Chondrocyte (in vitro differentiated cells): ENCODE data around the gene SUN1. TPM values are rescaled to one million over a fixed set of nuclear protein-coding genes. Genes with fewer than 3 reads are reported as not detected.

Experiments
- DNase-seq: peaks from one replicate; pipeline ENCODE4 v3.0.0; 2021; ENCODE audit warnings: mixed read lengths, low spot score
- H3K27ac Mint-ChIP-seq: one replicate; pipeline ENCODE4 v1.8.0; 2021; ENCODE audit warnings: mild to moderate bottlenecking, moderate library complexity, mixed read lengths; ENCODE audit not compliant: unreplicated experiment
- H3K27me3 Mint-ChIP-seq: 2 replicates; pipeline ENCODE4 v1.8.0; 2021; ENCODE audit warnings: low read depth, mixed read lengths
- H3K36me3 Mint-ChIP-seq: 2 replicates; pipeline ENCODE4 v1.8.0; 2021; ENCODE audit warnings: low read depth, mixed read lengths
- H3K4me1 Mint-ChIP-seq: 2 replicates; pipeline ENCODE4 v1.8.0; 2021; ENCODE audit warnings: low read depth, mild to moderate bottlenecking, mixed read lengths
- H3K4me3 Mint-ChIP-seq: one replicate; pipeline ENCODE4 v1.8.0; 2021; ENCODE audit warnings: mild to moderate bottlenecking, moderate library complexity, mixed read lengths; ENCODE audit not compliant: unreplicated experiment
- H3K9me3 Mint-ChIP-seq: 2 replicates; pipeline ENCODE4 v1.8.0; 2021; ENCODE audit warnings: low read depth, mixed read lengths
- total RNA-seq: library from RNA; stranded (reverse); gene quantifications from 3 replicates; pipeline ENCODE4 v1.2.1, GENCODE V29; 2021
- TF ChIP-seq, protein P1 (sequence below): fragments of 200-600 bp; sonication (generic); IDR thresholded peaks from 2 replicates; pipeline ENCODE4 v1.5.0; 2021; ENCODE audit warnings: antibody characterized with exemption, mild to moderate bottlenecking, moderate library complexity

SUN1 gene
- total RNA-seq, 1 donor from 2014 or later = 134 TPM

DNA sequence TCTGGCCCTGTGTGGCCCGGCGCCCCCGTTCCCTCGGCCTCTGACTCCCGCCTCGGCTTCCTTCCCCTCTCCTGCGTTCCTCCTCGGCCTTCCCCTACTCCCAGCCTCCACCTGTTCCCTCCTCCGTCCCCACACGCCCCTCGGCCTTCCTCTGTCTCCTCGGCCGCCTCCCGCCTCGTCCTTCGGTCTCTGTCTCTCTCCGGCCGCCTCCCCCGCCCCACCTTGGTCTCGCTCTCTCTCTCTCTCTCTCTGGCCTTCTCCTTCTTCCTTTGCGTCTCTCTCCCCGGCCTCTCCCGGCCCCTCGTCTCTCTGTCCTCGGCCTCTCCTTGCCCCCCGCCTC is 44.7 kb downstream of the SUN1 start:
- no peaks in the 10 kb centered on the region for H3K27me3 Mint-ChIP-seq
- DNase-seq = peak; percentile 88
- H3K4me1 Mint-ChIP-seq = peaks cover 20% of the 10 kb centered on the region
- H3K9me3 Mint-ChIP-seq = no peaks in the 10 kb centered on the region
- peak overlapping the region; percentile 91 for H3K4me3 Mint-ChIP-seq
- H3K27ac Mint-ChIP-seq = peak overlapping the region; percentile 88
- TF ChIP-seq, protein P1, sequence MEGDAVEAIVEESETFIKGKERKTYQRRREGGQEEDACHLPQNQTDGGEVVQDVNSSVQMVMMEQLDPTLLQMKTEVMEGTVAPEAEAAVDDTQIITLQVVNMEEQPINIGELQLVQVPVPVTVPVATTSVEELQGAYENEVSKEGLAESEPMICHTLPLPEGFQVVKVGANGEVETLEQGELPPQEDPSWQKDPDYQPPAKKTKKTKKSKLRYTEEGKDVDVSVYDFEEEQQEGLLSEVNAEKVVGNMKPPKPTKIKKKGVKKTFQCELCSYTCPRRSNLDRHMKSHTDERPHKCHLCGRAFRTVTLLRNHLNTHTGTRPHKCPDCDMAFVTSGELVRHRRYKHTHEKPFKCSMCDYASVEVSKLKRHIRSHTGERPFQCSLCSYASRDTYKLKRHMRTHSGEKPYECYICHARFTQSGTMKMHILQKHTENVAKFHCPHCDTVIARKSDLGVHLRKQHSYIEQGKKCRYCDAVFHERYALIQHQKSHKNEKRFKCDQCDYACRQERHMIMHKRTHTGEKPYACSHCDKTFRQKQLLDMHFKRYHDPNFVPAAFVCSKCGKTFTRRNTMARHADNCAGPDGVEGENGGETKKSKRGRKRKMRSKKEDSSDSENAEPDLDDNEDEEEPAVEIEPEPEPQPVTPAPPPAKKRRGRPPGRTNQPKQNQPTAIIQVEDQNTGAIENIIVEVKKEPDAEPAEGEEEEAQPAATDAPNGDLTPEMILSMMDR = no peak
- H3K36me3 Mint-ChIP-seq = peaks cover 9% of the 10 kb centered on the region

DNA sequence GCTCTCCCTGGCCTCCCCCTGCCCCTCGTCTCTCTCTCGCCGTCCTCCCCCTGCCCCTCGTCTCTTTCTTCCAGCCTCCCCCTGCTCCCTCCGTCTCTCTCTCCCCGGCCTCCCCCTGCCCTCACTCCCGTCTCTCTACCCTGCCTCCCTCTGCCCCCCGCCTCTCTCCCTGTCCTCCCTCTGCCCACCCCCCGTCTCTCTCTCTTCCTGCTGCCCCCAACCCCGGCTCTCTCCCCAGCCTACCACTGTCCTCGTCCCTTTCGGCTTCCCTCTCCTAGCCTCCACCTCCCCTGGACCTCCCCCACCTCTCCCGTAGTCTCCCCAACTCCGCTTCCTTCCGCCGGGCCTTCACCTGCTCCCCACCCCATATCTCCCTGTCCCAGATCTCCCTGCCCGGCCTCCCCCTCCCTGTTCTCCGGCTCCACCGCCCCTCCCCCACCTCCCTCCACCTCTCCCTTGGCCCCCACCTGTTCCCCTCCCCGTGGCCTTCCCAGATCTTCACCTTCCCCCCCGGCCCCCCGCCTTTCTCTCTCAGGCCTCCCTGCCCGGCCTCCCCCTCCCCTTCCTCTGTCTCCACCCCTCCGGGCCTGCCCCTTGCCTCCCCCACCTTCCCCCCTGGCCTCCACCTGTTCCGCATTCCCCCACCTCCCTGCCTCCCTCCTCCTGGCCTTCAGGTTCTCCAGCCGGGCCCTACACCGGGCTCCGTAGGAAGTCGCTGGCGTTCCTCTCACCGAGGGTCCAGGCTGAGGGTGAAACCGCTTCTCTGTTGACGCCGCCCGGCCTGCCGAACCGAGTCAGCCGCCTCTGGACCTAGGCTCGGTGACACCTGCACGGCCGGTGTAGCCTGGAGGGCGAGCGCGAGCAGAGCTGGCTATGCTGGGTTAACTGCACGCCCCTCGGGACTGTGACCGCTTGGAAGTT is 45.3 kb downstream of the SUN1 start:
- TF ChIP-seq, protein P1 = no peak
- H3K4me1 Mint-ChIP-seq = peaks cover 20% of the 10 kb centered on the region
- DNase-seq = peak; percentile 89
- H3K36me3 Mint-ChIP-seq = peaks cover 6% of the 10 kb centered on the region
- H3K4me3 Mint-ChIP-seq = peak overlapping the region; percentile 91
- H3K27me3 Mint-ChIP-seq = no peaks in the 10 kb centered on the region
- peak overlapping the region; percentile 88 for H3K27ac Mint-ChIP-seq
- H3K9me3 Mint-ChIP-seq = no peaks in the 10 kb centered on the region

DNA sequence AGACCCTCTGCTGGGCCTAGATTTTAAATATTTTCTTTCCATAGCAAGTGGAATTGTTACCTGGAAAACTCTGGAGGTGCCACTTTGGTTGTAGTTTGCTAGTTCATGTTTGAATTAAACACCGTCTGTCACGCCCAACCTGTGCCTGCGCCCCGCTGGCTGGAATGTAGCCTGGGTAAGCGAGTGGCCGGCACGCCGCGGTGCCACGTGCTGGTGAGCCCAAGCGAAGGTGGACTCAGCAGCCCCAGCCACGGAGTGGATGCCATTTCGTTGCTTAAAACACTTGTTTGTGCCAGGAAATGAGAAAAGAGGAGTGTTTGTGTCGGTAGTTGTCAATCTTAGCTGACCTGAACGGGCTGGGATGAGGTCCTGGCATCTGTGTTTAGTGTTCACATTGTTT is 46.8 kb downstream of the SUN1 start:
- H3K27ac Mint-ChIP-seq = no peak overlapping the region
- TF ChIP-seq, protein P1 = no peak
- peak overlapping the region; percentile 35 for H3K4me3 Mint-ChIP-seq
- H3K36me3 Mint-ChIP-seq = peaks cover 3% of the 10 kb centered on the region
- no peaks in the 10 kb centered on the region for H3K27me3 Mint-ChIP-seq
- no peaks in the 10 kb centered on the region for H3K9me3 Mint-ChIP-seq
- DNase-seq = no peak
- H3K4me1 Mint-ChIP-seq = peaks cover 24% of the 10 kb centered on the region

DNA sequence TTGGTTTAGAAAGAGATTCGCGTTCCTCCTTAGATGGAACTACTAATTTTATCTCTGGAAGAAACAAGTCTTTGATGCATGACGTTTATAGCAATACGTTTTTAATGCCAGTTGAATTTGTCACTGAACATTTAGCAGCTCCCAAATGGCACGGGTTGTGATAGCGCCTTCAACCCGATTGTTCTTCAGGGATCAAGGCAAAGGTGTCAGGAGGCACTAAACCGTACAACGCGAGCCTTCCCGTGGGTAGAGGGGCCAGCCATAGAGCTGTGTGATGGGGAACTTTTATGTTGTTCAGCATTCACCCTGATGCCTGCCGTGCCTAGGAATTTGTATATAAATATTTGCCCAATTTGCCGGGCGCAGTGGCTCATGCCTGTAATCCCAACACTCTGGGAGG is 47.4 kb downstream of the SUN1 start:
- H3K4me3 Mint-ChIP-seq = no peak overlapping the region
- peaks cover 30% of the 10 kb centered on the region for H3K4me1 Mint-ChIP-seq
- DNase-seq = no peak
- TF ChIP-seq, protein P1 = no peak
- peaks cover 3% of the 10 kb centered on the region for H3K36me3 Mint-ChIP-seq
- H3K27me3 Mint-ChIP-seq = no peaks in the 10 kb centered on the region
- H3K9me3 Mint-ChIP-seq = no peaks in the 10 kb centered on the region
- no peak overlapping the region for H3K27ac Mint-ChIP-seq

DNA sequence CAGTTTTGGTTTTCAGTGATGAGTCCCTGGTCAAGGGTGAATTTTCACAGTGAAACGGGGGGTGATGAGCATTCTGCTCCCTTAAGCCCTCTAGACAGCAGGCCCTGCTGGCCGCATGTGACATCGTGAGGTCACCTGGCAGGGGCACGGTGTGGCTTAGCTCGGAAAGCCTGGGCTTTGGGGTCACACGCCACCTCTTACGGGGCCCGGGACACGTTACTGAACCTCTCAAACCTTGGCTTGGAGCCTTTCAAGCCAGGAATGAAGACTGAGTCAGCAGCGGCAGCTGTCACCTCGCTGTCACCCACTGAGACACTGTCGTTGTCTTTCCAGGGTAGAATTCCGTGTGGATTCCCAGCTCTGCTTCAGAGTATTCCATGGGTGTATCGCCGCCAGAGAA is 48.2 kb downstream of the SUN1 start:
- no peak for DNase-seq
- Mint-ChIP-seq H3K4me1 (peaks cover 31% of the 10 kb centered on the region), H3K27me3 (no peaks in the 10 kb centered on the region), H3K27ac (no peak overlapping the region), H3K4me3 (no peak overlapping the region), H3K9me3 (no peaks in the 10 kb centered on the region), H3K36me3 (peaks cover 3% of the 10 kb centered on the region)
- TF ChIP-seq, protein P1 = no peak
